Ovary (tissue), 9 donors: ENCODE measurements around the gene TSEN15. TPM values are rescaled to one million over a fixed set of nuclear protein-coding genes. Genes with fewer than 3 reads are reported as not detected.

Experiments
- DNase-seq, 5 donors: peaks; one replicate each; pipeline ENCODE4 v3.0.0-alpha.2; 2019 to 2020
- H3K27ac ChIP-seq, 2 donors: fragments of 200-600 bp; one replicate each; pipeline versions ENCODE4 v1.5.1 to v1.8.0; 2019 to 2022
- H3K27me3 ChIP-seq: fragments of 200-600 bp; one replicate; pipeline ENCODE4 v1.8.0; 2022
- H3K36me3 ChIP-seq: fragments of 200-600 bp; sonication (generic); one replicate; pipeline ENCODE4 v1.5.1; 2019
- H3K4me1 ChIP-seq: one replicate; pipeline ENCODE4 v1.8.1; 2013; ENCODE audit warnings: mild to moderate bottlenecking, moderate library complexity; ENCODE audit not compliant: insufficient read depth
- H3K4me3 ChIP-seq: fragments of 200-600 bp; sonication (generic); one replicate; pipeline ENCODE4 v1.5.1; 2017
- H3K9me3 ChIP-seq, 2 donors: fragments of 200-600 bp in 1 of 2; sonication (generic) in 1 of 2; one replicate each; pipeline versions ENCODE4 v1.5.1 to v1.8.1; 2013 to 2019; ENCODE audit warnings: mild to moderate bottlenecking in 1 of 2, moderate library complexity in 1 of 2
- EP300 ChIP-seq: sonication (generic); formaldehyde crosslinking; IDR thresholded peaks from one replicate; pipeline ENCODE4 v1.6.1; 2017; ENCODE audit warnings: antibody characterized with exemption
- POLR2A ChIP-seq: fragments of 450-650 bp; IDR thresholded peaks from one replicate; pipeline ENCODE4 v1.6.1; 2017; ENCODE audit warnings: antibody characterized with exemption, mild to moderate bottlenecking, moderate library complexity
- WGBS, 3 donors: extraction: QIAGEN DNeasy Blood & Tissue Kit in 1 of 3; methylation state at CpG; one replicate each; pipeline versions ENCODE4 v1.1.5 to v1.1.7; 2013 to 2017; 5-methylcytosine and 5-hydroxymethylcytosine counted together
- intact Hi-C, 4 donors: fragments of 100-400 bp; cut with DNase I; formaldehyde crosslinking; loops; one replicate each; pipeline versions ENCODE4 v1.11.0 to v1.15.1; 2022 to 2023
- polyA plus RNA-seq, 2 donors: library from polyadenylated mRNA; stranded (reverse); fragments of 200-250 nt in 1 of 2; fragments of 350-450 nt in 1 of 2; fragmentation: Illumina TruSeq in 1 of 2; extraction: RNeasy Lipid Tissue Mini Kit (QIAGEN cat#74804) in 1 of 2; gene quantifications; one replicate each; pipeline ENCODE4 v1.2.3, GENCODE V29; 2013 to 2014
- total RNA-seq, 7 donors: library from RNA; depleted of rRNA in 2 of 7; stranded (reverse); fragments of >200 nt in 2 of 7; fragmentation: NEBNext Ultra II Directional in 3 of 7; extraction: Animal tissue kit (Norgen Biotek cat#: 25700) in 3 of 7; gene quantifications; one replicate each; pipeline versions ENCODE4 v1.1.0 to v1.2.4, GENCODE V29; 2016 to 2023
- TF ChIP-seq, protein P1 (sequence below), 3 donors: fragments of 450-650 bp in 2 of 3; fragments of 200-600 bp in 1 of 3; IDR thresholded peaks; one replicate each; pipeline versions ENCODE4 v1.5.1 to v1.8.0; 2016 to 2022; ENCODE audit warnings: antibody characterized with exemption in 3 of 3, mild to moderate bottlenecking in 1 of 3
- donor health status: DM: no; HTN: no; CAD: no; lungs with moderate emphysema.
- donor health status: DM: no; HTN: no; CAD: no.
- donor health status: Bipolar disorder and iron deficiency.
- donor health status: DM: yes; HTN: yes; CAD: no.
- donor health status: DM: no; HTN: no; CAD: no.
- donor health status: DM: yes; HTN: yes; CAD: no.

The TSEN15 gene
- total and polyA plus RNA-seq, 9 donors, result 12.7 to 54.1 (median 18.2) TPM

GRCh38 chr1:184034761-184035379 lies 16.7 kb upstream of the TSEN15 start:
- no peak for DNase-seq
- intact Hi-C loops, result no loop called here
- Histone ChIP-seq H3K27me3 (no peaks in the 10 kb centered on the region), H3K27ac (no peak overlapping the region), H3K4me3 (no peak overlapping the region), H3K4me1 (peaks cover 8% of the 10 kb centered on the region), H3K9me3 (no peaks in the 10 kb centered on the region), H3K36me3 (no peaks in the 10 kb centered on the region)
- WGBS, 3 donors, result 92 to 98% (median 97%) methylated on average over 2 of the region's 2 CpGs
- TF ChIP-seq, protein P1, sequence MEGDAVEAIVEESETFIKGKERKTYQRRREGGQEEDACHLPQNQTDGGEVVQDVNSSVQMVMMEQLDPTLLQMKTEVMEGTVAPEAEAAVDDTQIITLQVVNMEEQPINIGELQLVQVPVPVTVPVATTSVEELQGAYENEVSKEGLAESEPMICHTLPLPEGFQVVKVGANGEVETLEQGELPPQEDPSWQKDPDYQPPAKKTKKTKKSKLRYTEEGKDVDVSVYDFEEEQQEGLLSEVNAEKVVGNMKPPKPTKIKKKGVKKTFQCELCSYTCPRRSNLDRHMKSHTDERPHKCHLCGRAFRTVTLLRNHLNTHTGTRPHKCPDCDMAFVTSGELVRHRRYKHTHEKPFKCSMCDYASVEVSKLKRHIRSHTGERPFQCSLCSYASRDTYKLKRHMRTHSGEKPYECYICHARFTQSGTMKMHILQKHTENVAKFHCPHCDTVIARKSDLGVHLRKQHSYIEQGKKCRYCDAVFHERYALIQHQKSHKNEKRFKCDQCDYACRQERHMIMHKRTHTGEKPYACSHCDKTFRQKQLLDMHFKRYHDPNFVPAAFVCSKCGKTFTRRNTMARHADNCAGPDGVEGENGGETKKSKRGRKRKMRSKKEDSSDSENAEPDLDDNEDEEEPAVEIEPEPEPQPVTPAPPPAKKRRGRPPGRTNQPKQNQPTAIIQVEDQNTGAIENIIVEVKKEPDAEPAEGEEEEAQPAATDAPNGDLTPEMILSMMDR (IDR thresholded peaks at IDR 0.05), result no peak
- TF ChIP-seq EP300, result no peak
- no peak for TF ChIP-seq POLR2A

DNA sequence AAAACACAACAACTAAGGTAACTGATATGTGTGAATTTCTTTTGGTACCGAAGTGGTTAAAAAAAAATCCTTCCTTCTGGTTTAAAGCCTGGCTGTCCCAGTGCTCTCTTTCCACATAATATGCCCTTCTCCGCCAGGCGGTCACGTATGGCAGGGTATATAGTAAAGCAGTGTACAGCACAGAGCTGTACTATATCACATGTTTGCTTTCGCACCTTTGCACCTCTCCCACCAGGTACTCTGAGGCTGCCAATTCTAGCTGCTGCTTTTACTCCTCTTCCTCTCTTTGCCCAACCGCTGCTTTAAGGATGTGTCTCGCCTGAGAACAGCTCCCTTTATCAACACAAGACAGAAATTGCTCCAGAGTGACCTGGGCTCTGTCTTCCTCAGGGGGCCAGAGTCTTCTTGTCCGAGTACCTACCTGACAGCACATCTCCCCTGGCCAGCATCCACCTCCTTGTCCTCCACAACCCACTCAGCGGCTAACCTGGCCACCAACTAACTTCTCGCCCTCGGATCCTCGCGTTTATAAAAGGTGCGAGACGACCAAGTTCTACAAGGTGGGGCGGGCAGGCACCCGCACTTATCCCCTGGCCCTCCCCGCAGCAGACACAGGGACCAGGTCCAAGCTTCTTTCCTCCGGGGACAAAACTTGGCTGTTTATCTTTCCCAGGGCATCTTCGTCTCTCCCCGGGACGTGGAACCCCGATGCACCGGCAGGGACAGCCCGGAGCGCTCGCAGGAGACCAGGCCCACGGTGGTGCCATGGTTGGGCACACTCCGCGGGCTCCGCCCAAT lies 15.6 kb upstream of the TSEN15 start:
- no peak for TF ChIP-seq EP300
- no peak for TF ChIP-seq POLR2A
- TF ChIP-seq, protein P1 (IDR thresholded peaks at IDR 0.05), result no peak
- DNase-seq, result peak in 1 of 5 donors; percentile 13
- Histone ChIP-seq H3K36me3 (no peaks in the 10 kb centered on the region), H3K27ac (no peak overlapping the region), H3K27me3 (no peaks in the 10 kb centered on the region), H3K4me1 (peaks cover 8% of the 10 kb centered on the region), H3K9me3 (no peaks in the 10 kb centered on the region), H3K4me3 (peak overlapping the region; percentile 60)
- intact Hi-C loops, result no loop called here
- 22 to 27% (median 24%) methylated on average over 31 of the region's 31 CpGs for WGBS, 3 donors

GRCh38 chr1:184036517-184036949 lies 15.0 kb upstream of the TSEN15 start:
- intact Hi-C loops, result no loop called here
- no peak overlapping the region for H3K27ac ChIP-seq
- DNase-seq, result peak in 3 of 5 donors; percentile 18 to 37 (median 35)

GRCh38 chr1:184037849-184038591 lies 13.5 kb upstream of the TSEN15 start:
- Histone ChIP-seq H3K27me3 (no peaks in the 10 kb centered on the region), H3K4me1 (peaks cover 8% of the 10 kb centered on the region), H3K27ac (no peak overlapping the region), H3K9me3 (no peaks in the 10 kb centered on the region), H3K36me3 (no peaks in the 10 kb centered on the region), H3K4me3 (no peak overlapping the region)
- WGBS, 3 donors, result 74 to 81% (median 80%) methylated on average over 13 of the region's 13 CpGs
- DNase-seq, result no peak
- TF ChIP-seq POLR2A (no peak), EP300 (no peak)
- TF ChIP-seq, protein P1 (IDR thresholded peaks at IDR 0.05), result no peak
- intact Hi-C loops, result no loop called here

More at GRCh38 chr1:184036517-184036949, 15.0 kb upstream of the TSEN15 start:
- Histone ChIP-seq H3K4me3 (peak overlapping the region; percentile 60), H3K4me1 (peaks cover 8% of the 10 kb centered on the region), H3K36me3 (no peaks in the 10 kb centered on the region), H3K9me3 (no peaks in the 10 kb centered on the region), H3K27me3 (no peaks in the 10 kb centered on the region)
- TF ChIP-seq POLR2A (no peak), EP300 (no peak)
- TF ChIP-seq, protein P1 (IDR thresholded peaks at IDR 0.05), result no peak
- 0% methylated on average over 24 to 29 of the region's 29 CpGs for WGBS, 3 donors
